SK-N-SH (cell line): ENCODE data around the gene NSUN2. TPM values are rescaled to one million over a fixed set of nuclear protein-coding genes. Genes with fewer than 3 reads are reported as not detected.
"Not testable (repeated sequence)": the region's sequence is repeated elsewhere in the genome, so short reads cannot be mapped to it uniquely, and the experiment has no call there.

Experiments
- CTCF ChIA-PET: fragments of 300-600, 350-600 bp; formaldehyde crosslinking; extraction: SDS; loops from one replicate; lab custom pipeline; 2021; lab: Yijun Ruan, JAX
- POLR2A ChIA-PET: fragments of 350-600 bp; sonication (Branson Sonifier 250); formaldehyde crosslinking; extraction: SDS; loops from one replicate; lab custom pipeline; 2020; ENCODE audit warnings: antibody characterized with exemption, inconsistent platforms; lab: Yijun Ruan, JAX
- DNase-seq: peaks from one replicate; pipeline ENCODE4 v3.0.0; 2012
- H2AFZ ChIP-seq: fragments of 200-600 bp; sonication (generic); 2 replicates; pipeline ENCODE4 v1.8.1; 2016; ENCODE audit warnings: antibody characterized with exemption, mild to moderate bottlenecking, low read depth
- H3F3A ChIP-seq: fragments of 200-600 bp; sonication (generic); replicated peaks from 2 replicates; pipeline ENCODE3; 2016; ENCODE audit warnings: antibody characterized with exemption, mild to moderate bottlenecking; ENCODE audit not compliant: insufficient read depth
- H3K27ac ChIP-seq, 2 experiments: fragments of 200-500 bp in 1 of 2; fragments of 200-600 bp in 1 of 2; sonication (Bioruptor generic) in 1 of 2; sonication (generic), shearing (Covaris generic) in 1 of 2; 2 replicates each; pipeline versions ENCODE4 v1.5.1 to v1.6.1; 2014 to 2016; ENCODE audit warnings: low read depth in 2 of 2, inconsistent platforms in 1 of 2, low read length in 1 of 2, mild to moderate bottlenecking in 1 of 2, mixed read lengths in 1 of 2
- H3K27me3 ChIP-seq: fragments of 200-600 bp; sonication (generic), shearing (Covaris generic); 2 replicates; pipeline ENCODE4 v1.6.1; 2016; ENCODE audit warnings: mixed run types; ENCODE audit not compliant: insufficient read depth
- H3K36me3 ChIP-seq, 2 experiments: fragments of 200-500 bp in 1 of 2; fragments of 200-600 bp in 1 of 2; sonication (Bioruptor generic) in 1 of 2; sonication (generic) in 1 of 2; replicated peaks in 1 of 2; 2 replicates each; pipeline versions ENCODE3 to v1.5.1; 2014 to 2016; ENCODE audit warnings: low read length in 1 of 2, mild to moderate bottlenecking in 1 of 2; ENCODE audit not compliant: insufficient read depth in 2 of 2, control insufficient read depth in 1 of 2
- H3K4me1 ChIP-seq, 2 experiments: fragments of 200-500 bp in 1 of 2; fragments of 200-600 bp in 1 of 2; sonication (Bioruptor generic) in 1 of 2; sonication (generic), shearing (Covaris generic) in 1 of 2; 2 replicates each; pipeline versions ENCODE4 v1.5.1 to v1.6.1; 2014 to 2016; ENCODE audit warnings: low read depth in 1 of 2, low read length in 1 of 2, mixed run types in 1 of 2; ENCODE audit not compliant: insufficient read depth in 2 of 2, control insufficient read depth in 1 of 2
- H3K4me2 ChIP-seq: fragments of 200-600 bp; sonication (generic), shearing (Covaris generic); 2 replicates; pipeline ENCODE4 v1.6.1; 2017; ENCODE audit warnings: mixed run types
- H3K4me3 ChIP-seq, 2 experiments: fragments of 200-500 bp in 1 of 2; fragments of 200-600 bp in 1 of 2; sonication (Bioruptor generic) in 1 of 2; sonication (generic), shearing (Covaris generic) in 1 of 2; 2 replicates each; pipeline versions ENCODE4 v1.5.1 to v1.8.1; 2014 to 2016; ENCODE audit warnings: low read depth in 2 of 2, inconsistent platforms in 1 of 2, low read length in 1 of 2, mild to moderate bottlenecking in 1 of 2, mixed read lengths in 1 of 2, moderate library complexity in 1 of 2
- H3K79me2 ChIP-seq: fragments of 200-600 bp; sonication (generic); 2 replicates; pipeline ENCODE4 v1.8.1; 2017; ENCODE audit warnings: mild to moderate bottlenecking; ENCODE audit not compliant: insufficient read depth
- H3K9ac ChIP-seq: fragments of 200-600 bp; sonication (generic); 2 replicates; pipeline ENCODE4 v1.6.1; 2017; ENCODE audit warnings: mixed run types
- H3K9me2 ChIP-seq: fragments of 200-600 bp; sonication (generic); 2 replicates; pipeline ENCODE4 v1.6.1; 2017; ENCODE audit warnings: mixed run types
- H3K9me3 ChIP-seq: fragments of 200-600 bp; sonication (generic); 2 replicates; pipeline ENCODE4 v1.6.1; 2017; ENCODE audit warnings: mixed run types, mild to moderate bottlenecking, moderate library complexity
- H4K20me1 ChIP-seq: fragments of 200-600 bp; sonication (generic); 2 replicates; pipeline ENCODE4 v1.6.1; 2017; ENCODE audit warnings: mild to moderate bottlenecking, mixed run types; ENCODE audit not compliant: insufficient read depth
- ELF1 ChIP-seq: IDR thresholded peaks from 2 replicates; pipeline ENCODE4 v1.4.0; 2012
- EP300 ChIP-seq, 2 experiments: IDR thresholded peaks; 2 replicates each; pipeline versions ENCODE4 v1.4.0 to v1.6.1; 2012; ENCODE audit warnings: borderline replicate concordance in 1 of 2, low read depth in 1 of 2, low read length in 1 of 2
- EZH2phosphoT487 ChIP-seq: fragments of 200-600 bp; sonication (generic); IDR thresholded peaks from 2 replicates; pipeline ENCODE4 v1.6.1; 2017; ENCODE audit warnings: low read depth, mixed run types, mild to moderate bottlenecking, antibody characterized with exemption, moderate library complexity, borderline replicate concordance
- GATA2 ChIP-seq: sonication (generic); formaldehyde crosslinking; IDR thresholded peaks from 2 replicates; pipeline ENCODE4 v1.5.0; 2020; ENCODE audit warnings: mild to moderate bottlenecking, missing genetic modification reagents
- POLR2AphosphoS5 ChIP-seq: IDR thresholded peaks from 2 replicates; pipeline ENCODE4 v1.6.1; 2012; ENCODE audit warnings: low read depth, low read length
- RCOR1 ChIP-seq: fragments of 150-350 bp; IDR thresholded peaks from 2 replicates; pipeline ENCODE4 v1.6.1; 2017; ENCODE audit warnings: antibody characterized with exemption, low read length
- RXRA ChIP-seq: IDR thresholded peaks from 2 replicates; pipeline ENCODE4 v1.4.0; 2012; ENCODE audit warnings: low read depth, mild to moderate bottlenecking, borderline replicate concordance
- TAF1 ChIP-seq: IDR thresholded peaks from 2 replicates; pipeline ENCODE4 v1.6.1; 2012; ENCODE audit warnings: low read depth, mild to moderate bottlenecking, low read length, moderate library complexity, borderline replicate concordance
- TCF12 ChIP-seq: IDR thresholded peaks from 2 replicates; pipeline ENCODE4 v1.4.0; 2012
- TEAD4 ChIP-seq: IDR thresholded peaks from 2 replicates; pipeline ENCODE4 v1.4.0; 2012; ENCODE audit warnings: mild to moderate bottlenecking, borderline replicate concordance; ENCODE audit not compliant: insufficient read depth
- USF1 ChIP-seq: IDR thresholded peaks from 2 replicates; pipeline ENCODE4 v1.4.0; 2012; ENCODE audit warnings: low read depth, borderline replicate concordance
- USF2 ChIP-seq: fragments of 150-350 bp; IDR thresholded peaks from 2 replicates; pipeline ENCODE4 v1.6.1; 2017; ENCODE audit warnings: antibody characterized with exemption, low read length, low read depth, borderline replicate concordance
- YY1 ChIP-seq: IDR thresholded peaks from 2 replicates; pipeline ENCODE4 v1.4.0; 2012; ENCODE audit warnings: low read depth, mild to moderate bottlenecking
- WGBS: methylation state at CpG from one replicate; pipeline ENCODE4 v1.1.6; 2017; ENCODE audit warnings: low lambda C conversion rate; 5-methylcytosine and 5-hydroxymethylcytosine counted together
- polyA plus RNA-seq, 3 experiments: library from polyadenylated mRNA; depleted of rRNA; stranded (reverse); fragments of >200 nt; gene quantifications; 2 replicates each; pipeline ENCODE4 v1.2.3, GENCODE V29; 2012

The NSUN2 gene
- polyA plus RNA-seq, 1 of the 3 experiments (the other 2 are of a cell fraction), result 78.9 TPM

GRCh38 chr5:6645571-6646362 lies 12.9 kb upstream of the NSUN2 start:
- H3K4me1 ChIP-seq, H3F3A ChIP-seq, DNase-seq, H3K4me3 ChIP-seq, H3K9me2 ChIP-seq, H2AFZ ChIP-seq, H3K4me2 ChIP-seq, H3K9ac ChIP-seq, H3K9me3 ChIP-seq, POLR2A ChIA-PET, H3K27me3 ChIP-seq, H3K27ac ChIP-seq, H4K20me1 ChIP-seq: not testable (repeated sequence)
- WGBS, result 94% methylated on average over 11 of the region's 11 CpGs
- Histone ChIP-seq H3K36me3 (peaks cover 9 to 11% of the 10 kb centered on the region in 2 experiments), H3K79me2 (peaks cover 85% of the 10 kb centered on the region)
- CTCF ChIA-PET, result interaction anchor here (0.6 kb wide), 1 partner anchor 89 kb away, joined by 4 read pairs; no protein-coding TSS in a partner anchor

GRCh38 chr5:6644794-6645241 lies 12.0 kb upstream of the NSUN2 start:
- no peaks in the 10 kb centered on the region for H3K9me2 ChIP-seq
- H3K4me2 ChIP-seq, result no peak overlapping the region
- ChIA-PET CTCF (no interaction called here), POLR2A (no interaction called here)
- H3F3A ChIP-seq, result no peaks in the 10 kb centered on the region
- H4K20me1 ChIP-seq, result 0 out of 2 replicates have a peak, but pooled peaks cover 8% of the 10 kb centered on the region
- H3K4me1 ChIP-seq, result peaks cover 0 to 3% of the 10 kb centered on the region in 2 experiments; a peak in 1 of 4 replicates
- no peak overlapping the region for H3K9ac ChIP-seq
- H3K27ac ChIP-seq, result no peak overlapping the region
- TF ChIP-seq EZH2phosphoT487 (no peak), TCF12 (no peak), USF2 (no peak), YY1 (no peak), EP300 (IDR thresholded peaks at IDR 0.05; ENCODE audit: borderline replicate concordance in 1 of 2, low read depth in 1 of 2, low read length in 1 of 2) (no peak), RXRA (no peak), POLR2AphosphoS5 (no peak), USF1 (no peak), TEAD4 (no peak), ELF1 (no peak), RCOR1 (no peak), TAF1 (no peak), GATA2 (CRISPR knock-in tag) (no peak)
- H3K27me3 ChIP-seq, result no peaks in the 10 kb centered on the region
- no peak overlapping the region for H2AFZ ChIP-seq
- no peak overlapping the region for H3K4me3 ChIP-seq
- H3K79me2 ChIP-seq, result peaks cover 82% of the 10 kb centered on the region; the same call in 1 of the 2 replicates
- H3K36me3 ChIP-seq, result peaks cover 9% of the 10 kb centered on the region in 2 experiments
- WGBS, result 91% methylated on average over 6 of the region's 6 CpGs
- H3K9me3 ChIP-seq, result peaks cover 1% of the 10 kb centered on the region; the same call in 1 of the 2 replicates
- DNase-seq, result no peak
